Stimulated activated CD4-positive, alpha-beta T cell treated with anti-CD3 and anti-CD28 coated beads, TNF-alpha, amount 100 ng/mL, for 1 hour (primary cell): ENCODE measurements around the gene NLRP7.
"Not testable (repeated sequence)": the region's sequence is repeated elsewhere in the genome, so short reads cannot be mapped to it uniquely, and the experiment has no call there.

Experiments
- DNase-seq, 3 donors: peaks; one replicate each; pipeline ENCODE4 v3.0.0-alpha.2; 2020; ENCODE audit warnings: low read depth in 3 of 3, low spot score in 1 of 3

NLRP7 gene

DNA sequence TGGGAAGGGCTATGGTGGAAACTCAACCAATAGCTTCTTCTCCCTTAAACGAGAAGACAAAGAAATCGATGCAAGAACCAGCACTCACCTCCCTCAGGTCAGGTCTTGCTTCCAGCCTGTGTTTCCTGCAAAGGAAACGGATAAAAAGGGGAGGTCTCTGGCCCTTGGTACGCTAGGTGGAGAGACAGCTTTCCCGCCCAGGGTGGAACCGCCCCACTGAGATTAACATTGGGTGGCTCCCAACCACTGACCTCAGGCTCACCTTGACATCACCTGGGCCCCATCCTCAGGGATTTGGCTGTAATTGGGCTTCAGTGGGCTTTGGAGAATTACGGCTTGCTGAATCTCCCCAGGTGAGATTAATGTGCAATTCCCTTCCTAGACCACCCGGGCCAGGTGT is at the start of gene NLRP7:
TSS of gene NLRP7 (minus strand) at position 150 of the 400 bp plus-strand sequence.
- no peak for DNase-seq

DNA sequence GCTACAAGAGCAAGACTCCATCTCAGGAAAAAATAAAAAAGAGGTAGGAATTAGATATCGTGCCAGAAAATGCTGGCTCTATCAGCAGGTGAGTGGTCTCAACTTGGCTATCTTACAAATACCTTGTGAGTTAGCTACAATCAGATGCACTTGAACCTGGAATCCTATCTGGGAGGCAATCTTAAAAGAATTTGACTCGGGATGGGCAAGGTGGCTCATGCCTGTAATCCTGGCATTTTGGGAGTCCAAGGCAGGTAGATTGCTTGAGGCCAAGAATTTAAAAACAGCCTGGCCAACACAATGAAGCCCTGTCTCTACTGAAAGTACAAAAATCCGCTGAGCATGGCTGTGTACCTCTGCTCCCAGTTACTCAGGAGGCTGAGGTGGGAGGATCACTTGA is 48.2 kb upstream of the NLRP7 start:
- DNase-seq: no peak

GRCh38 chr19:54989531-54989930 is 42.2 kb upstream of the NLRP7 start:
- DNase-seq: not testable (repeated sequence)

GRCh38 chr19:54982562-54982961 is 35.2 kb upstream of the NLRP7 start:
- not testable (repeated sequence) for DNase-seq

- not testable (repeated sequence) for DNase-seq
These were observed 26.1 kb upstream of the NLRP7 start for GRCh38 chr19:54973229-54974090.

- not testable (repeated sequence) for DNase-seq
These were observed 24.1 kb upstream of the NLRP7 start for GRCh38 chr19:54971446-54971845.

GRCh38 chr19:54969647-54970046 is 22.3 kb upstream of the NLRP7 start:
- DNase-seq: no peak

DNA sequence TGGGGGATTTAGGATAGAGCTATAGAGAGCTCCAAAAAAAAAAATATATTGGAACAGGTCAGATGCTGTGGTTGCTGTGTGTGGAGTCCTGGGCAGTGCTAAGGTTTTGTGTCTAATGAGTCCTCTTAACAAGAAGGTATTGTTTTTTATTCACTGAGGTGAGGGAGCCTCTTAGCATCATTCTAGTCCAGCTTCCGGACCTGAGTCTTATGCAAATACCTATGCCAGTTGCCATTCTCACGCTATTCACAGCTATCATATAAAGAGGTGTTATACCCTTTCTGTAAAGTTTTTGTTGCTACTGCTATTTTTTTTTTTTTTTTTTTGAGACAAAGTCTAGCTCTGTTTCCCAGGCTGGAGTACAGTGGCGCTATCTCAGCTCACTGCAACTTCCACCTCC is 20.3 kb upstream of the NLRP7 start:
- DNase-seq: no peak

GRCh38 chr19:54965055-54965454 is 17.7 kb upstream of the NLRP7 start:
- not testable (repeated sequence) for DNase-seq

- no peak for DNase-seq
These were observed 12.5 kb upstream of the NLRP7 start for GRCh38 chr19:54959840-54960239.

DNA sequence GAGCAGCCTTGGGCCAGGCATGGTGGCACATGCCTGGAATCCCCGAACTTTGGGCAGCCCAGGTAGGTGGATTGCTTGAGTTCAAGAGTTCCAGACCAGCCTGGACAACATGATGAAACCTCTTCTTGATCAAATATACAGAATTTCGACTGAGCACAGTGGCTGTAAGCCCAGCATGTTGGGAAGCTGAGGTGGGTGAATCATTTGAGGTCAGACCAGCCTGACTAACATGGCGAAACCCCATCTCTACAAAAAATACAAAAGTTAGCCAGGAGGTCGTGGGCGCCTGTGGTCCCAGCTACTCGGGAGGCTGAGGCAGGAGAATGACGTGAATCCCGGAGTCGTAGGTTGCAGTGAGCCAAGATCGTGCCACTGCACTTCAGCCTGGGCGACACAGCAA is 8.0 kb upstream of the NLRP7 start:
- DNase-seq: no peak

DNA sequence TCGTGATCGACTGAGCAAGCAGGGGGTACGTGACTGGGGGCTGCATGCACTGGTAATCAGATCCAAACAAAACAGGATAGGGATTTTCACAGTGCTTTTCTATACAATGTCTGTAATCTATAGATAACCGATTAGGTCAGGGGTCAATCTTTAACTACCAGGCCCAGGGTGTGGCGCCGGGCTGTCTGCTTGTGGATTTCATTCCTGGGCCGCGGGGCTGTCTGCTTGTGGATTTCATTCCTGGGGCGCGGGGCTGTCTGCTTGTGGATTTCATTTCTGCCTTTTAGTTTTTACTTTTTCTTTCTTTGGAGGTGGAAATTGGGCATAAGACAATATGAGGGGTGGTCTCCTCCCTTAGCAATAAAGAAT is 6.0 kb upstream of the NLRP7 start:
- DNase-seq: not testable (repeated sequence)

DNA sequence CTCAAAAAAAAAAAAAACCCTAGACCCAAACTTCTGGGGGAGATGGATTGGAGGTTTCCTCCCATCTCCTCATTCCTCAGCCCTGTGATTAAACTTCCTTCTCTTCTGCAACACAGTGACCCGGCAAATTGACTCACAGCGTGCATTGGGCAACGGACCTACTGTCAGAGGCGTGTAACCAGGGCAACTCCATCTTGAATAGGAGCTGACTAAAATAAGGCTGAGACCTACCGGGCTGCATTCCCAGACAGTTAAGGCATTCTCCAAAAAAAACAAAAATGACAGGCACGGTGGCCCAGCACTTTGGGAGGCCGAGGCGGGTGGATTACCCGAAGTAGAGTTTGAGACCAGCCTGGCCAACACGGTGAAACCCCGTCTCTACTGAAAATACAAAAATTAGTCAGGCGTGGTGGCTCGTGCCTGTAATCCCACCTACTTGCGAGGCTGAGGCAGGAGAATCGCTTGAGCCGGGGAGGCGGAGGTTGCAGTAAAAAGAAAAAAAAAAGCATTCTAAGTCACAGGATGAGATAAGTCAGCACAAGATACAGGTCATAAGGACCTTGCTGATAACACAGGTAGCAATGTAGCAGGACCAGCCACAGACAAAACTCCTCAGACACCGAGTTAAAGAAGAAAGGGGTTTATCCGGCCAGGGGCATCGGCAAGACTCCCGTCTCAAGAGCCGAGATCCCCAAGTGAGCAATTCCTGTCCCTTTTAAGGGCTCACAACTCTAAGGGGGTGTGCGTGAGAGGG is 5.4 kb upstream of the NLRP7 start:
- no peak for DNase-seq

DNA sequence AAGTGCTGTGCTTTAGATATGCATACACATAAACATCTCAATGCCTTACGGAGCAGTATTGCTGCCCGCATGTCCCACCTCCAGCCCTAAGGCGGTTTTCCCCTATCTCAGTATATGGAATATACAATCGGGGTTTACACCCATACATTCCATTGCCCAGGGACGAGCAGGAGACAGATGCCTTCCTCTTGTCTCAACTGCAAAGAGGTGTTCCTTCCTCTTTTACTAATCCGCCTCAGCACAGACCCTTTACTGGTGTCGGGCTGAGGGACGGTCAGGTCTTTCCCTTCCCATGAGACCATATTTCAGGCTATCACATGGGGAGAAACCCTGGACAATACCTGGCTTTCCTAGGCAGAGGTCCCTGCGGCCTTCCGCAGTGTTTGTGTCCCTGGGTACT is 3.2 kb upstream of the NLRP7 start:
- not testable (repeated sequence) for DNase-seq

GRCh38 chr19:54949412-54949811 is 2.1 kb upstream of the NLRP7 start:
- no peak for DNase-seq

DNA sequence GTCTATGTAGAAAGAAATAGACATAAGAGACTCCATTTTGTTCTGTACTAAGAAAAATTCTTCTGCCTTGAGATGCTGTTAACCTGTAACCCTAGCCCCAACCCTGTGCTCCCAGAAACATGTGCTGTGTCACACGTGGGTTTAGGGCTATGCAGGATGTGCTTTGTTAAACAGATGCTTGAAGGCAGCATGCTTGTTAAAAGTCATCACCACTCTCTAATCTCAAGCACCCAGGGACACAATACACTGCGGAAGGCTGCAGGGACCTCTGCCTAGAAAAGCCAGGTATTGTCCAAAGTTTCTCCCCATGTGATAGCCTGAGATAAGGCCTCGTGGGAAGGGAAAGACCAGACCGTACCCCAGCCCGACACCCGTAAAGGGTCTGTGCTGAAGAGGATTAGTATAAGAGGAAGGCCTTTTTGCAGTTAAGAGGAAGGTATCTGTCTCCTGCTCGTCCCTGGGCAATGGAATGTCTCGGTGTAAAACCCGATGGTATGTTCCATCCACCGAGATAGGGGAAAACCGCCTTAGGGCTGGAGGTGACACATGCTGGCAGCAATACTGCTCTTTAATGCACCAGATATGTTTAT is 3.5 kb downstream of the NLRP7 start:
- not testable (repeated sequence) for DNase-seq

GRCh38 chr19:54939538-54939937 is 7.8 kb downstream of the NLRP7 start:
- not testable (repeated sequence) for DNase-seq

GRCh38 chr19:54938906-54939305 is 8.4 kb downstream of the NLRP7 start:
- DNase-seq: no peak

DNA sequence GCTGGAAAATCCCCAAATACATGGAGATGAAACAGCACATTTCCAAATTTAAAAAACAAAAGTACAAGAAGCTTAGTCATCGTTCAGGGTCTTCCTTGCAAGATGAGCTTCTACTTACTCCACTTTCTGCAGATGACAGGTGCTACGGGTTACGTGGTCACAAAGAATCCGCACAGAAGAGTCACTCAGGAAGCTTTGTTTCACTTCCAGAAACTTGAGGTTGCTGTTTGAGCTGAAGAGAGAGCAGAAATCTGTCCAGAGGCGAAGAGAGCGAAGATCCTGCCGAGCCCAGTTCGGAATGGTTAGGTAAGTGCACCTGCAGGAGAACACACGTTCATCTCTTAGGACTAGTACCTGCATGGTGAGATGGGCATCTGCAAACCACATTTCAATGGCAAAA is 9.4 kb downstream of the NLRP7 start:
- no peak for DNase-seq

DNA sequence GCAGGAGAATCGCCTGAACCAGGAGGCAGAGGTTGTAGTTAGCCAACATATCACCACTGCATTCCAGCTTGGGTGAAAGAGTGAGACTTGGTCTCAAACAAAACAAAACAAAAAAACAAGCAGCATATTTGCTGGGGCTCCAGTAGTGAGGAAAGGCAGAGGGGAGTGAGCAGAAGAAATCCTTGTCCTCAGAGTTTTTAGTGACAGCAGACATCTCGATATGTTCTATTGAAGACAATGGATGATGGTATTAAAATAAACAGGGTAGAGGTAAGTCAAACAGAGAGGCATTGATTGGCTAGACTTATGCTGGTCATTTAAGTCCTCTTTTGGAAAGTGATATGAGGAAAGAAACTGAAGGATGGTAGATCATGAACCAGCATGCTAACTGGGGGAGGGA is 19.0 kb downstream of the NLRP7 start:
- DNase-seq: no peak

DNA sequence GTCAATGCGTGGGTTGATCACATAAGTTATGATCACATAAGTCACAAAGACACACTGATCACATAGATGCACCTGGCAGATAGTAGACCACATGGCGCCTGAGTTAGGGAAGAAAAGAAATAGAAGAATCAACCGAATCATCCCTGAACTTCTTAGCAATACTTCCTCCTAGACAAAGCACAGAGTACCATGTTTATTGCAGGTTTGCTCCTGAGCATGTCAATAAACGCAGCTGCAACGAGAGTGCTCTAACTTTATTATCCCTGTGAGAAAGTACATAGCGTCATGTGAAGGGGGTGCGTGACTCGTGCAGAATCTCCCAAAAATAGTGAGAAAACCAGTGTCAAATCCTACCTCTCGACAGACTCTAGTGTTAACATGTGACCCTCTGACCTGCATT is 24.1 kb downstream of the NLRP7 start:
- no peak for DNase-seq

- no peak for DNase-seq
These were observed 26.2 kb downstream of the NLRP7 start for GRCh38 chr19:54921082-54921481.
